Measurements from ENCODE around the gene MED17.

The MED17 gene

DNA sequence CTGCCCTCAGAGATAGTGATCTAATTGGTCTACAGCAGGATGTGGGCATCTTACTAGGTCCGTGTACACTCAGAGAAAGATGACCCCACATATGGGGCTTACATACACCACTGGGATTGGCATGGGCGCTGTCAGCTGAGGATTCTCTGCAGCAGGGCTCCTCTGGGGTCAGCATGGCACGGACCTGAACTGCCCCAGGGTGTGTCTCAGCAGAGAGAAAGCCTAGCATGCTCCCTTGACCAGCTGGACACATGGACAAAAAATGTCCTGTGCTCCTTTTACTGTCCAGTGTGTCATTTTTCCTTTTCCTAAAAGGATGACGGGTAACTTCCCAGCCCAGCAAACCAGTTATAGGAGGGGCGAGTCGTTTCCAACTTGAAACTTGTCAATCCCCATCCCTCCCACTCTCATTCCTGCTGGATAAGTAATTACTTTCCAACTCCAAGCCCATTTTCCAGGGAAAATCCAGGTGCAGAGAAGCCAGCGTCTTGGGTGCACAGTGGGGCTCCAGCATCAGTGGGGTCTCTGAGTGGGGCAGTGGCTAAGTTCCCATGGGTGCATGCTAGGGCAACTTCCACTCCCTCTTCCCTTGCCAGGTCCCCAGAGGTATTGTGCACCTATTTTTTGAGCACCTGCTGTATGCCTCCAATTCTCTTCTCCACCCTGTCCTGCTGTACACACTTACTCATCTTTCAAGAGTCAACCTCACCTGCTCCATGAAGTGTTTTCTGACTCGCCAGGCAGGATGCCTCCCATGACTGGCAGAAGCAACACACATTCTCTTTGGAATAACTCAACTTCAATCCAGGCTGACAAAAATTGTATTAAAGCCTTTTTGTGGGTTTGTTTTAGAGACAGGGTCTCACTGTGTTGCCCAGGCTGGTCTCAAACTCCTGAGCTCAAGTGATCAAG, 61.4 kb downstream of the MED17 start:
- intact Hi-C loops (cut with DNase I), result no loop called here
- DNase-seq, result no peak

- intact Hi-C loops (cut with DNase I), result no loop called here
- DNase-seq, result no peak
Observed at GRCh38 chr11:93846411-93846810, 62.3 kb downstream of the MED17 start.

DNA sequence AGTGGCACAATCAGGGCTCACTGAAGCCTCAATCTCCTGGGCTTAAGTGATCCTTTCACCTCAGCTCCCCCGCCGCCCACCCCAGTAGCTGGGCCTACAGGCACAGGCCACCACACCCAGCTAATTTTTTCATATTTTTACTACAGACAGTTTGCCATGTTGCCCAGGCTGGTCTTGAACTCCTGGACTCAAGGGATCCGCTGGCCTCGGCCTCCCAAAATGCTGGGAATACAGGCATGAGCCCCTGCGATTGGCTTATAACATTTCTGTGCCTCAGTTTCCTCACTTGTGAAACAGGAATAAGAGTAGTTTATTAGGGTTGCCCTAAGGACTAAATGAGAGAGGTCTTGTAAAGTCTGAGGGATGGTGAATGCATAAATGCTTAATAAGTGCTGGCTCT, 65.1 kb downstream of the MED17 start:
- DNase-seq, result no peak
- intact Hi-C loops (cut with DNase I), result no loop called here

DNA sequence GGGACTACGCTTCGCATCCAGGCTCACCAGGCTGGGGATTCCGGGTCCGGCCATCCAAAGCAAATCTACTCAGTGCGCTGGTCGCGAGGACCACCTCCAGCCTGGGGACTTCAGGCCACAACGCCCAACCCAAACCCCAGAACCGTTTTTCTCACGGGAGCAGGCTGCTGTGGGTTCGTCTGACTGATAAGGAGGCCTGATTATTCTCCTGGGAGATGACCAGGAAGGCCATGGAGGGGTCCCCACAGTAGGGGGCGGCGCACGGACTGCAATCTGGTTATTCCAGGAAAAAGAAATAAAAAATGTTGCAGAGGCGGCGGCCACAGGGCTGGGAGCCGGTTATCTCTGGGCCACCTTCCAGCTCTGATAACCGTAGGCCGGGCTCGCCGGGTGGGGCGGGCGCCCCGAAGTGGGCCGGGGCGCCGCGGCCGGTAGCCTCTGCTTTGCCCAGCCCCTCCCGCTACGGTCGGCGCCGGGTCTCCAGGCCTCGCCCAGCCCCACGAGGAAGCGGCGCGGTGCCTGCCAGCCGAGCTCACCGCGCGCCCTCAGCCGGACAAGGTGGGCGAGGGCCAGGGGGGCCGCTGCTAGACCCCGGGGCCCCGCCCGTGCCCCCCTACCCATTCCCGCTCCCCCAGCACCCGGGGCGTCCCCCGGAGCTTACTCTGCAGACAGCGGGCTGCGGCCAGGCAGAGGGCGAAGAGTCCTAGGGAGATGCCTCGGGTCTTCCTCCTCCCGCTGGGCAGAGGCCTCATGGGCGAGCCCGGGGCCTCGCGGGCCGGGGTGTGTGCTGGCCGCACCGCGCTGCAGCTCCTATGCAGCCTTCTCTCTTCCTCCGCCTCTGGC, 65.9 kb downstream of the MED17 start:
- intact Hi-C loops (cut with DNase I), result no loop called here
- DNase-seq, result peak in 7 of 10 donors; percentile 11 to 88 (median 19)

DNA sequence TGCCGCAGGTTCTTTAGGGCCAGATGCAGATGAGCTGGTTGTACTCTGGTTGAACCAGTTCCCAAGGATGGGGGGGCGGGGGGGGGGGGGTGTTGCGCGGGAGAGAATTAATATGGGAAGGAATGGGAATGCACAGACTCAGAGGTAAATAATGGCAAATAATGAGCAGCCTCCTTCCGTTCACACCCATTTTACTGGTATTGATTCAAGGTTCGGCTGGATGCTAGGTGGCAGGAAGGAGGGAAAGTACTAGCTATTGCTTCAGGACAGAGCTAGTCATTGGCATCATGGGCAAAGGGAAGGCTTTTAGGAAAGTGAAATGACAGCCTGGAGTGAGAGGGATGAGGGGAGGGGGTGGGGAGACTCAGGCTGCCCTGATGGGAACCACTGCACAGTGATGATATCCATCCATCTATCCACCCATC, 66.5 kb downstream of the MED17 start, which contains the start of gene VSTM5:
Gene VSTM5, minus strand, starts transcription at position 25 of the 425 bp plus-strand sequence. CDS start 116 bp downstream, outside the sequence.
- intact Hi-C loops (cut with DNase I), result no loop called here
- no peak for DNase-seq

GRCh38 chr11:93852242-93852641, 68.2 kb downstream of the MED17 start:
- intact Hi-C loops (cut with DNase I), result no loop called here
- DNase-seq, result no peak

- intact Hi-C loops (cut with DNase I), result no loop called here
- no peak for DNase-seq
Observed at GRCh38 chr11:93857413-93858120, 73.5 kb downstream of the MED17 start.

DNA sequence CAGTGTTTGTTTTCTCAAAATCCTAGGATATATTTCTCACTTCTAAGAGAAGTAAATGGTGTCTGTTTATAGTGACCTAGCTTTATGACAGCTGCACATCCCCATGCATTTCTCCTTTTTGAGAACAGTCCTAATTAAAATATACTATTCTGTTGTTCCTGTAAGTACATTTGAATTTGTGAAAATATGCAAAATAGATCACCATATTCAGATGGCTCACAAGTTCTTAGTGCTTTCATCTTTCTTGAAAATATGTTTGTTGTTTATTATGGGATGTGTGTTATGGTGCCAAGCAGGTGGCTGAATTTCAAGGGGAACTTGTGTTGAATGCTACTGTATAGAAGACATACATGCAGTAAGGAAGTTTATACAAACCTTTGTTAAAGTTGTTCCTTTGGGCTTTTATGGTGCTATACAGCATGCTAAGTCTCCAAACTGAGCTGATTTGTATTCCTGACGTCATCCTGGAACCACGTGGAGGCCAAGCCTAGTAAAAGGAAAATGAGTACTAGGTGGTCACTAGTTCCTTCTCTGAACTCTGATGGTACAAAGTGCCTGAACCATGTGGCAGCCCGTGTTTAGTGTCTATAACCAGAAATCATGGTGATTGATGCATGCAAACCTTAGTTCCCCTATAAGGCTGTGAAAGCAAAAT, 74.2 kb downstream of the MED17 start:
- no peak for DNase-seq

DNA sequence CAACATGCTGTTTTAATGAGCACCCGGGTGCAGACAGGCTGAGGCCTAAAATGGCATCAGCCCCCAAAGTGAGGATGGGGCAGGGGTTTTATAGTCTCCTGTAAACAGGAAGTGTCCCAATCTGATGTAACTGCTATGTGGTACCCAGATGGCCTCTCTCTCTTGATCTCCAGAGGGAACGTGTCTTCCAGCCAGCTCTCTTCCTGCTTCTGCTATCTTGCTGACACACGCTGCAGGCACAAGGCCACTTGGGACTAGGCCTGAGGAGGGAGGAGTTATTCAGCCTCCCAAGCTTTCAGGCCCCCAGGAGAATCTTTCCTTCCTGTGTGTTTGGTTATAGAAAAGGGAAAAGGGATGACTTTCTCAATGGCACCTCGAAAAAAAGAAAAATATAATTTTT, 77.7 kb downstream of the MED17 start:
- intact Hi-C loops (cut with DNase I), result no loop called here
- no peak for DNase-seq

More for the DNA sequence above, 74.2 kb downstream of the MED17 start:
- intact Hi-C loops (cut with DNase I), result no loop called here
